Neural cell (in vitro differentiated cells): ENCODE measurements around the gene PRR30. TPM values are rescaled to one million over a fixed set of nuclear protein-coding genes. Genes with fewer than 3 reads are reported as not detected.

Experiments
- H2AFZ ChIP-seq: fragments of 200-600, 300-800 bp; sonication (generic), shearing (Covaris generic); 2 replicates; pipeline ENCODE4 v1.6.0; 2014; ENCODE audit warnings: low read depth, mild to moderate bottlenecking, antibody characterized with exemption, low read length, moderate library complexity
- H3F3A ChIP-seq: fragments of 200-600 bp; shearing (Covaris generic); 2 replicates; pipeline ENCODE4 v1.6.1; 2016; ENCODE audit warnings: mild to moderate bottlenecking, moderate library complexity, mixed read lengths, antibody characterized with exemption, low read length; ENCODE audit not compliant: insufficient read depth, poor library complexity, severe bottlenecking
- H3K27ac ChIP-seq: fragments of 200-600, 300-800 bp; sonication (generic), shearing (Covaris generic); 2 replicates; pipeline ENCODE4 v1.5.1; 2014; ENCODE audit warnings: mild to moderate bottlenecking, low read length, moderate library complexity
- H3K27me3 ChIP-seq: fragments of 300-800, 200-600 bp; sonication (generic), shearing (Covaris generic); 2 replicates; pipeline ENCODE4 v1.6.0; 2014; ENCODE audit warnings: mild to moderate bottlenecking, low read depth, low read length, moderate library complexity; ENCODE audit not compliant: insufficient read depth
- H3K36me3 ChIP-seq: fragments of 300-800, 200-600 bp; sonication (generic), shearing (Covaris generic); 2 replicates; pipeline ENCODE4 v1.5.1; 2014; ENCODE audit warnings: mild to moderate bottlenecking, antibody characterized with exemption, low read length, moderate library complexity; ENCODE audit not compliant: insufficient read depth
- H3K4me2 ChIP-seq: fragments of 300-800, 200-600 bp; sonication (generic), shearing (Covaris generic); 2 replicates; pipeline ENCODE4 v1.6.0; 2014; ENCODE audit warnings: mild to moderate bottlenecking, low read length
- H3K4me3 ChIP-seq: fragments of 300-800, 200-600 bp; sonication (generic), shearing (Covaris generic); 2 replicates; pipeline ENCODE4 v1.5.1; 2014; ENCODE audit warnings: mild to moderate bottlenecking, low read length, moderate library complexity
- H3K79me2 ChIP-seq: fragments of 200-600 bp; shearing (Covaris generic); replicated peaks from 2 replicates; pipeline ENCODE4 v1.6.0; 2014; ENCODE audit warnings: mild to moderate bottlenecking, low read length, moderate library complexity; ENCODE audit not compliant: insufficient read depth
- H3K9ac ChIP-seq: fragments of 300-800, 200-600 bp; sonication (generic), shearing (Covaris generic); 2 replicates; pipeline ENCODE4 v1.6.1; 2016; ENCODE audit warnings: mild to moderate bottlenecking, low read length, mixed read lengths
- H3K9me2 ChIP-seq: fragments of 200-600 bp; shearing (Covaris generic); 2 replicates; pipeline ENCODE4 v1.6.1; 2016; ENCODE audit warnings: mild to moderate bottlenecking, low read length, mixed read lengths; ENCODE audit not compliant: insufficient read depth
- H3K9me3 ChIP-seq: fragments of 200-600, 300-800 bp; sonication (generic), shearing (Covaris generic); 2 replicates; pipeline ENCODE4 v1.6.1; 2016; ENCODE audit warnings: mild to moderate bottlenecking, mixed run types, low read length, moderate library complexity, mixed read lengths
- H4K20me1 ChIP-seq: fragments of 200-600 bp; shearing (Covaris generic); 2 replicates; pipeline ENCODE4 v1.6.1; 2016; ENCODE audit warnings: mild to moderate bottlenecking, mixed run types; ENCODE audit not compliant: insufficient read depth
- EP300 ChIP-seq: fragments of 450-650 bp; conservative IDR thresholded peaks from 2 replicates; pipeline ENCODE4 v1.6.1; 2014; ENCODE audit warnings: antibody characterized with exemption, mild to moderate bottlenecking, moderate library complexity; ENCODE audit not compliant: poor library complexity, severe bottlenecking
- EZH2 ChIP-seq: fragments of 200-600, 300-800 bp; shearing (Covaris generic), sonication (generic); IDR thresholded peaks from 2 replicates; pipeline ENCODE4 v1.6.1; 2014; ENCODE audit warnings: antibody characterized with exemption, low read length, borderline replicate concordance, mild to moderate bottlenecking; ENCODE audit not compliant: insufficient read depth, poor library complexity, severe bottlenecking
- MXI1 ChIP-seq: fragments of 450-650 bp; conservative IDR thresholded peaks from 2 replicates; pipeline ENCODE4 v1.6.1; 2014; ENCODE audit warnings: antibody characterized with exemption, mild to moderate bottlenecking; ENCODE audit not compliant: poor library complexity, severe bottlenecking
- POLR2AphosphoS5 ChIP-seq: IDR thresholded peaks from 2 replicates; pipeline ENCODE4 v1.6.1; 2012
- RAD21 ChIP-seq: fragments of 450-650 bp; conservative IDR thresholded peaks from 2 replicates; pipeline ENCODE4 v1.6.1; 2014; ENCODE audit warnings: antibody characterized with exemption, mild to moderate bottlenecking, moderate library complexity
- SMC3 ChIP-seq: fragments of 450-650 bp; conservative IDR thresholded peaks from 2 replicates; pipeline ENCODE4 v1.6.1; 2014; ENCODE audit warnings: antibody characterized with exemption, mild to moderate bottlenecking, moderate library complexity; ENCODE audit not compliant: poor library complexity
- TAF1 ChIP-seq: IDR thresholded peaks from 2 replicates; pipeline ENCODE4 v1.6.1; 2012; ENCODE audit warnings: low read depth
- polyA plus RNA-seq: library from polyadenylated mRNA; depleted of rRNA; stranded (reverse); fragments of >200 nt; gene quantifications from 2 replicates; pipeline ENCODE4 v1.2.3, GENCODE V29; 2014
- TF ChIP-seq, protein P1 (sequence below): fragments of 450-650 bp; IDR thresholded peaks from 2 replicates; pipeline ENCODE4 v1.5.1; 2014; ENCODE audit warnings: antibody characterized with exemption, mild to moderate bottlenecking, moderate library complexity; ENCODE audit not compliant: poor library complexity, severe bottlenecking
- TF ChIP-seq, protein P2 (sequence below): IDR thresholded peaks from 2 replicates; pipeline ENCODE4 v1.6.1; 2012; ENCODE audit warnings: borderline replicate concordance

The PRR30 gene
- polyA plus RNA-seq, 1 donor from 2014 or later, result not detected

DNA sequence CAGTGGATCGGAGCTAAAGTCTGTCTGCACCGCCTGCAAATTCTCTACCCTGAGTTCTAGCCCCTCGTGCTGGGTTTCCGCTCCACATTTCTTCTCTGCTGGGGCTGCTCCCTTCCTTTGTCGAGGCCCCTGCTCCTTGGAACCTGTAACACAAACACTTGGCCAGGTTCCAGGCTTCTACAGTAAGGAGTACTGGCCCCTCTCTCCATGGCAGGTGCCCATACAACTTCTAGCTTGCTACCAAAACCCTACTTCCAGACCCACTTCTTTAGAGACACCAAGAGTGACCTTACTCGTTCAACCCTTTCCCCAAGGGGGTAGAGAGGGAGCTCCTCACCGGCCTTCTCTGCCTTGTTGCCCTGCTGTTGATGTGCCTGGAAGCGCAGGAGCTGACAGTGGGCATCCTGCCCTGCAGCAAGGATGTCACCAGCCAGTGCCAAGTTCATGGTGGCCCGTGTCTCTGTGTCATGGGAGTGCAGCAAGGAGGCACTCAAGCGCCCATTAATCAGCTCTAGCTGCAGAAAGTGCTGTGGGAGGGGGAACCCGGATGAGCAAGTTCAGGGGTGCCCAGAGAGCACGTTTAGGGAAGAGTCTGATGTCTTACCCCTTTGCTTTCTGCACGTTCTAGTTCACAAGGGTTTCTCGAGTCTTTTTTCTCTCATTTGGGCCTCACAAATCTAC lies 5.9 kb downstream of the PRR30 start:
- Histone ChIP-seq H3K9ac (peak overlapping the region; percentile 86), H3K4me2 (peak overlapping the region; percentile 84), H3K9me2 (no peaks in the 10 kb centered on the region), H3K36me3 (no peaks in the 10 kb centered on the region), H4K20me1 (no peaks in the 10 kb centered on the region), H2AFZ (no peak overlapping the region), H3K4me3 (peak overlapping the region; percentile 100), H3K27ac (no peak overlapping the region), H3K79me2 (peaks cover 4% of the 10 kb centered on the region), H3K27me3 (no peaks in the 10 kb centered on the region), H3K9me3 (no peaks in the 10 kb centered on the region), H3F3A (no peaks in the 10 kb centered on the region)
- TF ChIP-seq SMC3 (no peak), POLR2AphosphoS5 (no peak), EP300 (no peak), RAD21 (no peak), TAF1 (no peak)
- TF ChIP-seq, protein P1, sequence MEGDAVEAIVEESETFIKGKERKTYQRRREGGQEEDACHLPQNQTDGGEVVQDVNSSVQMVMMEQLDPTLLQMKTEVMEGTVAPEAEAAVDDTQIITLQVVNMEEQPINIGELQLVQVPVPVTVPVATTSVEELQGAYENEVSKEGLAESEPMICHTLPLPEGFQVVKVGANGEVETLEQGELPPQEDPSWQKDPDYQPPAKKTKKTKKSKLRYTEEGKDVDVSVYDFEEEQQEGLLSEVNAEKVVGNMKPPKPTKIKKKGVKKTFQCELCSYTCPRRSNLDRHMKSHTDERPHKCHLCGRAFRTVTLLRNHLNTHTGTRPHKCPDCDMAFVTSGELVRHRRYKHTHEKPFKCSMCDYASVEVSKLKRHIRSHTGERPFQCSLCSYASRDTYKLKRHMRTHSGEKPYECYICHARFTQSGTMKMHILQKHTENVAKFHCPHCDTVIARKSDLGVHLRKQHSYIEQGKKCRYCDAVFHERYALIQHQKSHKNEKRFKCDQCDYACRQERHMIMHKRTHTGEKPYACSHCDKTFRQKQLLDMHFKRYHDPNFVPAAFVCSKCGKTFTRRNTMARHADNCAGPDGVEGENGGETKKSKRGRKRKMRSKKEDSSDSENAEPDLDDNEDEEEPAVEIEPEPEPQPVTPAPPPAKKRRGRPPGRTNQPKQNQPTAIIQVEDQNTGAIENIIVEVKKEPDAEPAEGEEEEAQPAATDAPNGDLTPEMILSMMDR, result no peak
- TF ChIP-seq, protein P2, sequence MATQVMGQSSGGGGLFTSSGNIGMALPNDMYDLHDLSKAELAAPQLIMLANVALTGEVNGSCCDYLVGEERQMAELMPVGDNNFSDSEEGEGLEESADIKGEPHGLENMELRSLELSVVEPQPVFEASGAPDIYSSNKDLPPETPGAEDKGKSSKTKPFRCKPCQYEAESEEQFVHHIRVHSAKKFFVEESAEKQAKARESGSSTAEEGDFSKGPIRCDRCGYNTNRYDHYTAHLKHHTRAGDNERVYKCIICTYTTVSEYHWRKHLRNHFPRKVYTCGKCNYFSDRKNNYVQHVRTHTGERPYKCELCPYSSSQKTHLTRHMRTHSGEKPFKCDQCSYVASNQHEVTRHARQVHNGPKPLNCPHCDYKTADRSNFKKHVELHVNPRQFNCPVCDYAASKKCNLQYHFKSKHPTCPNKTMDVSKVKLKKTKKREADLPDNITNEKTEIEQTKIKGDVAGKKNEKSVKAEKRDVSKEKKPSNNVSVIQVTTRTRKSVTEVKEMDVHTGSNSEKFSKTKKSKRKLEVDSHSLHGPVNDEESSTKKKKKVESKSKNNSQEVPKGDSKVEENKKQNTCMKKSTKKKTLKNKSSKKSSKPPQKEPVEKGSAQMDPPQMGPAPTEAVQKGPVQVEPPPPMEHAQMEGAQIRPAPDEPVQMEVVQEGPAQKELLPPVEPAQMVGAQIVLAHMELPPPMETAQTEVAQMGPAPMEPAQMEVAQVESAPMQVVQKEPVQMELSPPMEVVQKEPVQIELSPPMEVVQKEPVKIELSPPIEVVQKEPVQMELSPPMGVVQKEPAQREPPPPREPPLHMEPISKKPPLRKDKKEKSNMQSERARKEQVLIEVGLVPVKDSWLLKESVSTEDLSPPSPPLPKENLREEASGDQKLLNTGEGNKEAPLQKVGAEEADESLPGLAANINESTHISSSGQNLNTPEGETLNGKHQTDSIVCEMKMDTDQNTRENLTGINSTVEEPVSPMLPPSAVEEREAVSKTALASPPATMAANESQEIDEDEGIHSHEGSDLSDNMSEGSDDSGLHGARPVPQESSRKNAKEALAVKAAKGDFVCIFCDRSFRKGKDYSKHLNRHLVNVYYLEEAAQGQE, result no peak

DNA sequence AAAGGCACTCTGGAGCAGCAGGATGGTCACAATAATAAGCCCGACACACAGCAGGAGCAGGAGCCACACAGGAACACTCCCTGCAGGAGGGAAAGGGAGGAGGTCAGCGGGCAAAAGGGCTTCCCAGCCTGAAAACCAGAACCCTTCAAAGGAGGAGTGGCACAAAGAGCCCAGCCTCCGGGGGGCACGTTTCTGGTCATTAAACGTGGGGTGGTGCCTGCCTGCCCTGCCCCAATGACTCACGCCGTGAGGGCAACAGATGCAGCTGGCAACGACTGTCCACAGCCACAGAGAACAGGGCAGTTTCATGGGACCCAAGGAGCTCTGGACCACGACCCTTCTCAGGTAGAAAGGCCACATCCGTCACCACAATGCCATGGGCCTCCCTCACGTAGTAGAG lies 7.8 kb downstream of the PRR30 start:
- Histone ChIP-seq H3K9ac (no peak overlapping the region), H4K20me1 (no peaks in the 10 kb centered on the region), H3K9me2 (no peaks in the 10 kb centered on the region), H3K9me3 (no peaks in the 10 kb centered on the region), H3F3A (no peaks in the 10 kb centered on the region), H3K4me2 (no peak overlapping the region), H3K4me3 (no peak overlapping the region), H3K27me3 (no peaks in the 10 kb centered on the region), H3K79me2 (peaks cover 4% of the 10 kb centered on the region), H3K27ac (no peak overlapping the region), H3K36me3 (no peaks in the 10 kb centered on the region), H2AFZ (no peak overlapping the region)
- no peak for TF ChIP-seq SMC3
- TF ChIP-seq TAF1, result no peak
- no peak for TF ChIP-seq EZH2
- TF ChIP-seq, protein P1, result no peak
- no peak for TF ChIP-seq MXI1
- TF ChIP-seq RAD21, result no peak
- no peak for TF ChIP-seq POLR2AphosphoS5
- no peak for TF ChIP-seq EP300
- TF ChIP-seq, protein P2, result no peak
